ENCODE results near the gene ULK4.
"Not testable (repeated sequence)": the region's sequence is repeated elsewhere in the genome, so short reads cannot be mapped to it uniquely, and the experiment has no call there.

The ULK4 gene

DNA sequence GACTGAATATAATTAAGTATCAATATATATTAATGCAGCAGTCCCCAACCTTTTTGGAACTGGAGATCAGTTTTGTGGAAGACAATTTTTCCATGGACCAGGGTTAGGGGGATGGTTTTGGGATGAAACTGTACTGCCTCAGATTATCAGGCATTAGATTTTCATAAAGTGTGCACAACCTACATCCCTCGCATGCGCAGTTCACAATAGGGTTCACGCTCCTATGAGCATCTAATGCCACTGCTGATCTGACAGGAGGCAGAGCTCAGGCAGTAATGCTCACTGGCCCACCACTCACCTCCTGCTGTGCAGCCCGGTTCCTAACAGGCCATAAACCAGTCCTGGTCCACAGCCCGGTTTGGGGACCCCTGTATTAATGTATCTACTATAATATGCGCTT, 95.6 kb downstream of the ULK4 start:
- no peak overlapping the region for H3K9ac ChIP-seq (ENCODE audit: low read depth, low read length, poor library complexity, severe bottlenecking)
- no peaks in the 10 kb centered on the region for H3K9me3 ChIP-seq (ENCODE audit: insufficient read depth, low read depth, low read length)
- no peaks in the 10 kb centered on the region for H3K4me1 ChIP-seq (ENCODE audit: insufficient read depth, low read length, poor library complexity, severe bottlenecking)
- no peaks in the 10 kb centered on the region for H3K79me2 ChIP-seq (ENCODE audit: insufficient read depth, low read length)
- no peaks in the 10 kb centered on the region for H3F3A ChIP-seq (ENCODE audit: low read depth)
- H3K36me3 ChIP-seq (ENCODE audit: insufficient read depth, low read length) = no peaks in the 10 kb centered on the region
- H4K20me1 ChIP-seq (ENCODE audit: insufficient read depth, low read length, poor library complexity, severe bottlenecking) = no peaks in the 10 kb centered on the region
- no peaks in the 10 kb centered on the region for H3K27me3 ChIP-seq (ENCODE audit: insufficient read depth, low read length, poor library complexity, severe bottlenecking)
- TF ChIP-seq EZH2phosphoT487 (IDR thresholded peaks at IDR 0.05; ENCODE audit: borderline replicate concordance) = no peak
- no peak for TF ChIP-seq CTCF (conservative IDR thresholded peaks at IDR 0.05; ENCODE audit: low read length)
- no peaks in the 10 kb centered on the region for H3K9me2 ChIP-seq (replicated peaks; ENCODE audit: low read depth, low read length)
- no peak overlapping the region for H3K4me2 ChIP-seq (ENCODE audit: low read depth, low read length, poor library complexity, severe bottlenecking)
- no peak overlapping the region for H3K4me3 ChIP-seq (ENCODE audit: low read length, poor library complexity, severe bottlenecking)
- H2AFZ ChIP-seq (ENCODE audit: low read length) = no peak overlapping the region

- H3K36me3 ChIP-seq (ENCODE audit: insufficient read depth, low read length) = no peaks in the 10 kb centered on the region
- H3K27me3 ChIP-seq (ENCODE audit: insufficient read depth, low read length, poor library complexity, severe bottlenecking) = no peaks in the 10 kb centered on the region
- no peaks in the 10 kb centered on the region for H3K79me2 ChIP-seq (ENCODE audit: insufficient read depth, low read length)
- TF ChIP-seq CTCF (conservative IDR thresholded peaks at IDR 0.05; ENCODE audit: low read length) = 0 out of 2 replicates have a peak, but pooled peaks have one; percentile 16
- no peak for TF ChIP-seq EZH2phosphoT487 (IDR thresholded peaks at IDR 0.05; ENCODE audit: borderline replicate concordance)
- H3K4me2 ChIP-seq (ENCODE audit: low read depth, low read length, poor library complexity, severe bottlenecking) = no peak overlapping the region
- H3K9me3 ChIP-seq (ENCODE audit: insufficient read depth, low read depth, low read length) = no peaks in the 10 kb centered on the region
- no peak overlapping the region for H2AFZ ChIP-seq (ENCODE audit: low read length)
- no peaks in the 10 kb centered on the region for H4K20me1 ChIP-seq (ENCODE audit: insufficient read depth, low read length, poor library complexity, severe bottlenecking)
- H3K4me1 ChIP-seq (ENCODE audit: insufficient read depth, low read length, poor library complexity, severe bottlenecking) = no peaks in the 10 kb centered on the region
- H3K4me3 ChIP-seq (ENCODE audit: low read length, poor library complexity, severe bottlenecking) = no peak overlapping the region
- no peaks in the 10 kb centered on the region for H3F3A ChIP-seq (ENCODE audit: low read depth)
- H3K9me2 ChIP-seq (replicated peaks; ENCODE audit: low read depth, low read length) = no peaks in the 10 kb centered on the region
- H3K9ac ChIP-seq (ENCODE audit: low read depth, low read length, poor library complexity, severe bottlenecking) = no peak overlapping the region
These were observed 98.9 kb downstream of the ULK4 start for GRCh38 chr3:41863024-41863423.

DNA sequence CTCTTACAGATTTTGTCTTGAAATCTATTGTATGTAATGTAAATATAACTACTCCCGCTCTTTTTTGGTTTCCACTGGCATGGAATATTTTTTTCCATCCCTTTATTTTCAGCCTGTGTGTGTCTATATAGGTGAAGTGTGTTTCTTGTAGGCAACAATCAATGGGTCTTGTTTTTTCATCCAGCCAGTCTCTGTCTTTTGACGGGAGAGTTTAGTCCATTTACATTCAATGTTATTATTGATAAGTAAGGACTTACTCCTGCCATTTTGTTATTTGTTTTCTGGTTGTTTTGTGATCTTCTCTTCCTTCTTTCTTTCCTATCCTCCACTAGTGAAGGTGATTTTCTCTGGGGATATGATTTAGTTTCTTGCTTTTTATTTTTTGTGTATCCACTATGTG, 101.4 kb downstream of the ULK4 start:
- not testable (repeated sequence) for H3K36me3 ChIP-seq (ENCODE audit: insufficient read depth, low read length); H3K27me3 ChIP-seq (ENCODE audit: insufficient read depth, low read length, poor library complexity, severe bottlenecking); H3K9ac ChIP-seq (ENCODE audit: low read depth, low read length, poor library complexity, severe bottlenecking); H3K4me2 ChIP-seq (ENCODE audit: low read depth, low read length, poor library complexity, severe bottlenecking); H3K4me1 ChIP-seq (ENCODE audit: insufficient read depth, low read length, poor library complexity, severe bottlenecking); H4K20me1 ChIP-seq (ENCODE audit: insufficient read depth, low read length, poor library complexity, severe bottlenecking); H3K9me2 ChIP-seq (replicated peaks; ENCODE audit: low read depth, low read length); H2AFZ ChIP-seq (ENCODE audit: low read length); H3K9me3 ChIP-seq (ENCODE audit: insufficient read depth, low read depth, low read length); H3K4me3 ChIP-seq (ENCODE audit: low read length, poor library complexity, severe bottlenecking); H3F3A ChIP-seq (ENCODE audit: low read depth); H3K79me2 ChIP-seq (ENCODE audit: insufficient read depth, low read length)

- Histone ChIP-seq H3K9ac (ENCODE audit: low read depth, low read length, poor library complexity, severe bottlenecking) (no peak overlapping the region), H3K4me2 (ENCODE audit: low read depth, low read length, poor library complexity, severe bottlenecking) (no peak overlapping the region), H3K9me3 (ENCODE audit: insufficient read depth, low read depth, low read length) (no peaks in the 10 kb centered on the region), H3K9me2 (replicated peaks; ENCODE audit: low read depth, low read length) (no peaks in the 10 kb centered on the region), H3F3A (ENCODE audit: low read depth) (no peaks in the 10 kb centered on the region), H3K36me3 (ENCODE audit: insufficient read depth, low read length) (no peaks in the 10 kb centered on the region), H4K20me1 (ENCODE audit: insufficient read depth, low read length, poor library complexity, severe bottlenecking) (no peaks in the 10 kb centered on the region), H3K4me3 (ENCODE audit: low read length, poor library complexity, severe bottlenecking) (no peak overlapping the region), H3K27me3 (ENCODE audit: insufficient read depth, low read length, poor library complexity, severe bottlenecking) (no peaks in the 10 kb centered on the region), H3K4me1 (ENCODE audit: insufficient read depth, low read length, poor library complexity, severe bottlenecking) (no peaks in the 10 kb centered on the region), H2AFZ (ENCODE audit: low read length) (no peak overlapping the region), H3K79me2 (ENCODE audit: insufficient read depth, low read length) (no peaks in the 10 kb centered on the region)
- TF ChIP-seq CTCF (conservative IDR thresholded peaks at IDR 0.05; ENCODE audit: low read length) (no peak), EZH2phosphoT487 (IDR thresholded peaks at IDR 0.05; ENCODE audit: borderline replicate concordance) (no peak)
These were observed 106.9 kb downstream of the ULK4 start for GRCh38 chr3:41854956-41855355.
